ENCODE data around the gene RNF44. TPM values are rescaled to one million over a fixed set of nuclear protein-coding genes. Genes with fewer than 3 reads are reported as not detected.

RNF44 gene
- polyA plus RNA-seq (2012; ENCODE audit: insufficient read length, low read depth): 107 TPM

DNA sequence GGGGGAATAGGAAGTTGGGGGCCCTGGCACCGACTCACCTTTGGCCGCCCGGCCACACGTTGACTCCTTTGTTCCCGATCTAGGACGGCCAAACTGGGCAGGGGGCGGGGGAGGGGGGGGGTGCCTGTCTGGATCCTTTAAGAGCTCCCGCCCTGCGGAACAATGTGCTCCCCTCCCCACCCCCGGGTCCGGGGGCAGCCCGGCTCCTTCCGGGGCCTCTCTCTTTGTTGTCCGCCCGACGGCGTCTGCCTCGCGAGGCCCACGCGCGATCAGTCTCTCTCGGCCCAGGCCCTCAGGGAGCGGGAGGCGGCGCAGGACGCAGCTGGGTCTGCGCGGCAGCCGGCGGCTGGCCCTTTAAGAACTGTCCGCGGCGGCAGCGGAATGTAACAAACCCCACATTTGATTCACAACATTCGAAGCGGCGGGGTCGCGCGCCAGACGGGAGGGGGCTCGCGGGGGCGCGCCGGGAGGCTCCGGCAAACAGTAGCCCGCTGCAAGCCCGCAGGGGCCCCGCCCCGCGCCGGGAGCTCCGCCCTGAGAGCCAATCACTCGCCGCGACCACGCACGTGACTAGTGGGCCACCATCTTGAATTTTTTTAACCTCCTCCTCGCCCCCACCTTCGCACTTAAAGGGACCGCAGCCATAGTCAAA, at the start of gene RNF44:
RNF44 (minus strand) TSS at position 501 of the 652 bp plus-strand sequence. CDS start 4,930 bp downstream, outside the sequence.
- 0 out of 2 replicates have a peak, but pooled peaks have one; percentile 19 for TF ChIP-seq SIN3A (IDR thresholded peaks at IDR 0.05; ENCODE audit: borderline replicate concordance, insufficient read depth, low read length)
- TF ChIP-seq FOXP2 (optimal IDR thresholded peaks at IDR 0.05; ENCODE audit: borderline replicate concordance, extremely low read depth, extremely low read length, insufficient read depth): no peak
- TF ChIP-seq, protein P1, sequence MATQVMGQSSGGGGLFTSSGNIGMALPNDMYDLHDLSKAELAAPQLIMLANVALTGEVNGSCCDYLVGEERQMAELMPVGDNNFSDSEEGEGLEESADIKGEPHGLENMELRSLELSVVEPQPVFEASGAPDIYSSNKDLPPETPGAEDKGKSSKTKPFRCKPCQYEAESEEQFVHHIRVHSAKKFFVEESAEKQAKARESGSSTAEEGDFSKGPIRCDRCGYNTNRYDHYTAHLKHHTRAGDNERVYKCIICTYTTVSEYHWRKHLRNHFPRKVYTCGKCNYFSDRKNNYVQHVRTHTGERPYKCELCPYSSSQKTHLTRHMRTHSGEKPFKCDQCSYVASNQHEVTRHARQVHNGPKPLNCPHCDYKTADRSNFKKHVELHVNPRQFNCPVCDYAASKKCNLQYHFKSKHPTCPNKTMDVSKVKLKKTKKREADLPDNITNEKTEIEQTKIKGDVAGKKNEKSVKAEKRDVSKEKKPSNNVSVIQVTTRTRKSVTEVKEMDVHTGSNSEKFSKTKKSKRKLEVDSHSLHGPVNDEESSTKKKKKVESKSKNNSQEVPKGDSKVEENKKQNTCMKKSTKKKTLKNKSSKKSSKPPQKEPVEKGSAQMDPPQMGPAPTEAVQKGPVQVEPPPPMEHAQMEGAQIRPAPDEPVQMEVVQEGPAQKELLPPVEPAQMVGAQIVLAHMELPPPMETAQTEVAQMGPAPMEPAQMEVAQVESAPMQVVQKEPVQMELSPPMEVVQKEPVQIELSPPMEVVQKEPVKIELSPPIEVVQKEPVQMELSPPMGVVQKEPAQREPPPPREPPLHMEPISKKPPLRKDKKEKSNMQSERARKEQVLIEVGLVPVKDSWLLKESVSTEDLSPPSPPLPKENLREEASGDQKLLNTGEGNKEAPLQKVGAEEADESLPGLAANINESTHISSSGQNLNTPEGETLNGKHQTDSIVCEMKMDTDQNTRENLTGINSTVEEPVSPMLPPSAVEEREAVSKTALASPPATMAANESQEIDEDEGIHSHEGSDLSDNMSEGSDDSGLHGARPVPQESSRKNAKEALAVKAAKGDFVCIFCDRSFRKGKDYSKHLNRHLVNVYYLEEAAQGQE (IDR thresholded peaks at IDR 0.05; ENCODE audit: insufficient read depth in 1 of 2, low read depth in 2 of 2, low read length in 2 of 2): peak in 1 of 2 experiments; percentile 80; a peak in 2 of 4 replicates
- TF ChIP-seq TAF1 (IDR thresholded peaks at IDR 0.05; ENCODE audit: borderline replicate concordance, insufficient read depth, low read length): peak; percentile 68; the same call in 1 of the 2 replicates
- TF ChIP-seq POLR2AphosphoS5 (IDR thresholded peaks at IDR 0.05; ENCODE audit: low read depth, low read length): peak; percentile 53

- TF ChIP-seq POLR2AphosphoS5 (IDR thresholded peaks at IDR 0.05; ENCODE audit: low read depth, low read length) (no peak), TAF1 (IDR thresholded peaks at IDR 0.05; ENCODE audit: borderline replicate concordance, insufficient read depth, low read length) (no peak), SIN3A (IDR thresholded peaks at IDR 0.05; ENCODE audit: borderline replicate concordance, insufficient read depth, low read length) (no peak), FOXP2 (optimal IDR thresholded peaks at IDR 0.05; ENCODE audit: borderline replicate concordance, extremely low read depth, extremely low read length, insufficient read depth) (no peak)
- TF ChIP-seq, protein P1 (IDR thresholded peaks at IDR 0.05; ENCODE audit: insufficient read depth in 1 of 2, low read depth in 2 of 2, low read length in 2 of 2): no peak
These were observed 45.9 kb upstream of the RNF44 start for GRCh38 chr5:176583076-176583475.

DNA sequence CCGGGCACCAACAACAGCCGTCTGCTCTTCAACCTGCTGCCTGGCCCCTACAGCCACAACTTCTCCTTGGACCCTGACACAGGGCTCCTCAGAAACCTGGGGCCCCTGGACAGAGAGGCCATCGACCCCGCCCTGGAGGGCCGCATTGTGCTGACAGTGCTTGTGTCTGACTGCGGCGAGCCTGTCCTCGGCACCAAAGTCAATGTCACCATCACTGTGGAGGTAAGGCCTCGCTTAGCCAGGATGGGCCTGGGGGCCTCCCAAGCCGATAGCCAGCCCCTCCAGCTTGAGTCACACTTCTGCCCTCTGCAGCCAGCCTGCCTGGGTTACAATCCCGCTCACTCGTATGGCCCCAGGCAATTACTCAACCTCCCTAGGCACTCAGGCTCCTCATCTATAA, 44.2 kb upstream of the RNF44 start:
- TF ChIP-seq FOXP2 (optimal IDR thresholded peaks at IDR 0.05; ENCODE audit: borderline replicate concordance, extremely low read depth, extremely low read length, insufficient read depth) (no peak), SIN3A (IDR thresholded peaks at IDR 0.05; ENCODE audit: borderline replicate concordance, insufficient read depth, low read length) (no peak), POLR2AphosphoS5 (IDR thresholded peaks at IDR 0.05; ENCODE audit: low read depth, low read length) (no peak), TAF1 (IDR thresholded peaks at IDR 0.05; ENCODE audit: borderline replicate concordance, insufficient read depth, low read length) (no peak)
- TF ChIP-seq, protein P1 (IDR thresholded peaks at IDR 0.05; ENCODE audit: insufficient read depth in 1 of 2, low read depth in 2 of 2, low read length in 2 of 2): no peak

- TF ChIP-seq POLR2AphosphoS5 (IDR thresholded peaks at IDR 0.05; ENCODE audit: low read depth, low read length): no peak
- TF ChIP-seq SIN3A (IDR thresholded peaks at IDR 0.05; ENCODE audit: borderline replicate concordance, insufficient read depth, low read length): no peak
- TF ChIP-seq FOXP2 (optimal IDR thresholded peaks at IDR 0.05; ENCODE audit: borderline replicate concordance, extremely low read depth, extremely low read length, insufficient read depth): no peak
- TF ChIP-seq, protein P1 (IDR thresholded peaks at IDR 0.05; ENCODE audit: insufficient read depth in 1 of 2, low read depth in 2 of 2, low read length in 2 of 2): no peak
- no peak for TF ChIP-seq TAF1 (IDR thresholded peaks at IDR 0.05; ENCODE audit: borderline replicate concordance, insufficient read depth, low read length)
These were observed 42.1 kb upstream of the RNF44 start for GRCh38 chr5:176579323-176579722.
